ENCODE measurements around the gene ANKLE2. TPM values are rescaled to one million over a fixed set of nuclear protein-coding genes. Genes with fewer than 3 reads are reported as not detected.

ANKLE2 gene
- total RNA-seq, 1 donor from 2014 or later = 55.9 TPM

Other genes with a start within 250 kb of the ANKLE2 start
- not detected for gene LRCOL1, start 151.2 kb downstream of the ANKLE2 start, total RNA-seq
- gene P2RX2, start 143.1 kb downstream of the ANKLE2 start, total RNA-seq = not detected
- gene POLE, start 74.5 kb downstream of the ANKLE2 start, total RNA-seq = 39.2 TPM
- gene PXMP2, start 74.2 kb downstream of the ANKLE2 start, total RNA-seq = 18.3 TPM
- gene PGAM5, start 51.0 kb downstream of the ANKLE2 start, total RNA-seq = 12.1 TPM
- 60.6 TPM for gene GOLGA3, start 67.0 kb upstream of the ANKLE2 start, total RNA-seq
- gene CHFR, start 125.8 kb upstream of the ANKLE2 start, total RNA-seq = 45.5 TPM
- gene ZNF605, start 194.5 kb upstream of the ANKLE2 start, total RNA-seq = 19.4 TPM
- 18.0 TPM for gene ZNF26, start 224.5 kb upstream of the ANKLE2 start, total RNA-seq

Data from sciatic nerve (tissue), 1 donor.